H1 (cell line): ENCODE measurements around the gene SYF2. TPM values are rescaled to one million over a fixed set of nuclear protein-coding genes. Genes with fewer than 3 reads are reported as not detected.
A peak's percentile ranks its signal among the peaks of the same experiment; 100 is the strongest.

Source experiments
- ATF3 ChIP-seq: IDR thresholded peaks from 2 replicates; pipeline ENCODE4 v1.6.1; 2011; ENCODE audit warnings: low read depth, mild to moderate bottlenecking, low read length; ENCODE audit not compliant: insufficient read depth
- BRCA1 ChIP-seq: IDR thresholded peaks from 2 replicates; pipeline ENCODE4 v1.6.1; 2012; ENCODE audit warnings: low read depth, low read length, improper control_type of control experiment
- CHD7 ChIP-seq: fragments of 300-600 bp; sonication (generic); IDR thresholded peaks from 2 replicates; pipeline ENCODE4 v1.7.1; 2012; ENCODE audit warnings: low read length, moderate library complexity, mild to moderate bottlenecking, inconsistent platforms; ENCODE audit not compliant: insufficient replicate concordance
- SIN3A ChIP-seq, 2 experiments: IDR thresholded peaks in 1 of 2; conservative IDR thresholded peaks in 1 of 2; 2 replicates each; pipeline ENCODE4 v1.6.1; 2011 to 2012; ENCODE audit warnings: low read length in 2 of 2, improper control_type of control experiment in 1 of 2, low read depth in 1 of 2, mild to moderate bottlenecking in 1 of 2
- SIRT6 ChIP-seq: IDR thresholded peaks from one replicate; pipeline ENCODE4 v1.7.1; 2012; ENCODE audit warnings: low read length, inconsistent platforms
- TBP ChIP-seq: IDR thresholded peaks from 2 replicates; pipeline ENCODE4 v1.6.1; 2011; ENCODE audit warnings: low read depth, low read length, improper control_type of control experiment
- TEAD4 ChIP-seq: IDR thresholded peaks from 2 replicates; pipeline ENCODE4 v1.6.1; 2012; ENCODE audit warnings: low read depth, low read length, inconsistent platforms, mixed read lengths
- USF2 ChIP-seq: IDR thresholded peaks from 2 replicates; pipeline ENCODE4 v1.6.1; 2011; ENCODE audit warnings: low read length, improper control_type of control experiment
- polyA plus RNA-seq, 7 experiments: library from polyadenylated mRNA; depleted of rRNA in 3 of 7; stranded (reverse) in 5 of 7; unstranded in 2 of 7; fragments of >200 nt in 5 of 7; fragments of 200-250 nt in 2 of 7; gene quantifications; 1 replicate in 5 of 7; 2 replicates in 1 of 7; 4 replicates in 1 of 7; pipeline versions ENCODE4 v1.2.1 to v1.2.3, GENCODE V29; 2011 to 2013; ENCODE audit warnings: missing spikeins in 2 of 7, mixed read lengths in 2 of 7
- total RNA-seq: library from RNA; stranded (reverse); fragmentation: NEBNext Ultra II Directional; extraction: Animal tissue kit (Norgen Biotek cat#: 25700); gene quantifications from 2 replicates; pipeline ENCODE4 v1.2.1, GENCODE V29; 2021

SYF2 gene
- total and polyA plus RNA-seq, 2 of the 8 experiments (the other 6 are each of a cell fraction or from before 2014, with no cell fraction given) = 7.5 to 33.0 TPM

- TF ChIP-seq CHD7 (no peak), SIN3A (conservative IDR thresholded peaks at IDR 0.05 in 1 of 2, IDR thresholded peaks at IDR 0.05 in 1 of 2; ENCODE audit: low read depth in 1 of 2, low read length in 2 of 2) (peak; percentile 53 to 88; a peak in 3 of 4 replicates), BRCA1 (no peak), ATF3 (no peak), TEAD4 (peak; percentile 22; the same call in 1 of the 2 replicates), TBP (peak; percentile 97), SIRT6 (no peak), USF2 (no peak)
Measured at GRCh38 chr1:25247024-25247828, 14.9 kb upstream of the SYF2 start, which contains the start of gene RSRP1 (continued).
